ENCODE measurements around the gene METTL21C.

Gene METTL21C

DNA sequence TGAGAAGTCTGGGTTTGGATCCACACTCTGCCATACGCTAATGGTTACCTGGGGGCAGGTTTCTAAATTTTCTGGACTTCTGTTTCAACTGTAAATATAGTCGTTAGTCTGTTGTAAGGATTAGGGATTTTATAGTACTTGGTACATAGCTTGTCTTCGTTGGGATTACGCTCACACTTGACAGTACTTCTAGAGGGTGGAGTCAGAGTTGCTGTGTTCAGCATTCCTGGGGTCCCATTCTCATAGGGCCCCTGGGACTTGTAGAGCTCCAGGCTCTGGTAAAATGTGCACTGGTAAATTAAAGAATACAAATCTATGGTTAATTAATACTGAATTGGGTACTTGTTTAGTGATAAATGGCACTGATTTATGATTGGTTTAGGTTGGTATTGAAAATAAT is 52.8 kb downstream of the METTL21C start:
- DNase-seq (ENCODE audit: insufficient read length, low spot score) (no peak), FAIRE-seq (peak; percentile 51)
- TF ChIP-seq, protein P1, sequence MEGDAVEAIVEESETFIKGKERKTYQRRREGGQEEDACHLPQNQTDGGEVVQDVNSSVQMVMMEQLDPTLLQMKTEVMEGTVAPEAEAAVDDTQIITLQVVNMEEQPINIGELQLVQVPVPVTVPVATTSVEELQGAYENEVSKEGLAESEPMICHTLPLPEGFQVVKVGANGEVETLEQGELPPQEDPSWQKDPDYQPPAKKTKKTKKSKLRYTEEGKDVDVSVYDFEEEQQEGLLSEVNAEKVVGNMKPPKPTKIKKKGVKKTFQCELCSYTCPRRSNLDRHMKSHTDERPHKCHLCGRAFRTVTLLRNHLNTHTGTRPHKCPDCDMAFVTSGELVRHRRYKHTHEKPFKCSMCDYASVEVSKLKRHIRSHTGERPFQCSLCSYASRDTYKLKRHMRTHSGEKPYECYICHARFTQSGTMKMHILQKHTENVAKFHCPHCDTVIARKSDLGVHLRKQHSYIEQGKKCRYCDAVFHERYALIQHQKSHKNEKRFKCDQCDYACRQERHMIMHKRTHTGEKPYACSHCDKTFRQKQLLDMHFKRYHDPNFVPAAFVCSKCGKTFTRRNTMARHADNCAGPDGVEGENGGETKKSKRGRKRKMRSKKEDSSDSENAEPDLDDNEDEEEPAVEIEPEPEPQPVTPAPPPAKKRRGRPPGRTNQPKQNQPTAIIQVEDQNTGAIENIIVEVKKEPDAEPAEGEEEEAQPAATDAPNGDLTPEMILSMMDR (IDR thresholded peaks at IDR 0.05; ENCODE audit: insufficient read depth, missing control alignments): no peak

DNA sequence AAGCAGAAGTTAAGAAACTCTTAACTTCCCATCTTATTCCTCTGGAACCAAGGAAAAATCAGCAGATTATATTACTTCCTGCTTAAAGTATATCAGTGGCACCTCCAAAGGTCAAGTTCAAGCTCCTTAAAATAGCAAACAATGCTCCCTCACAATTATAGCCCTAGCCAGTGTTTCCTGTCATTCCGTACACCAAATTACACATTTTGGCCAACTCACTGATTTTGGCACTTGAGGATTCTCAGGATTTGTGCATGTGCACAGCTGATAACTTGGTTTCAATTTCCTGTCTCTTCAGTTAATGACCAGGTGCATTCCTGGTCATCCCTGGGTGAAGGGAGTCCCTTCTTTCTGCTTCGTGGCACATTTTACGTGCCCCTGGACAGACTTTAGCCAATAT is 56.1 kb downstream of the METTL21C start:
- TF ChIP-seq, protein P1 (IDR thresholded peaks at IDR 0.05; ENCODE audit: insufficient read depth, missing control alignments): no peak
- DNase-seq (ENCODE audit: insufficient read length, low spot score) (no peak), FAIRE-seq (no peak)
